HEK293 (cell line): ENCODE measurements around the gene GLTP.

Source experiments
- CTCF ChIA-PET: fragments of 350-600 bp; formaldehyde crosslinking; extraction: SDS; loops from one replicate; lab custom pipeline; 2021; ENCODE audit warnings: antibody characterized with exemption; lab: Yijun Ruan, JAX
- POLR2A ChIA-PET: fragments of 300-600 bp; formaldehyde crosslinking; extraction: SDS; loops from one replicate; lab custom pipeline; 2020; ENCODE audit warnings: antibody characterized with exemption, inconsistent platforms; lab: Yijun Ruan, JAX
- H3K27ac ChIP-seq: fragments of 200-500 bp; sonication (Bioruptor generic); 2 replicates; pipeline ENCODE4 v1.5.1; 2014; ENCODE audit warnings: low read depth, low read length, control low read depth, inconsistent platforms; ENCODE audit errors: extremely low read depth
- H3K36me3 ChIP-seq, 2 experiments: fragments of 200-500 bp in 1 of 2; sonication (Bioruptor generic) in 1 of 2; 1 replicate in 1 of 2; 2 replicates in 1 of 2; pipeline ENCODE4 v1.5.1; 2014 to 2017; ENCODE audit warnings: inconsistent platforms in 2 of 2, low read length in 2 of 2; ENCODE audit not compliant: control insufficient read depth in 2 of 2, insufficient read depth in 1 of 2
- H3K4me1 ChIP-seq: fragments of 200-500 bp; sonication (Bioruptor generic); 2 replicates; pipeline ENCODE4 v1.5.1; 2014; ENCODE audit warnings: mild to moderate bottlenecking, low read length, inconsistent platforms; ENCODE audit not compliant: control insufficient read depth, insufficient read depth
- H3K4me3 ChIP-seq: 2 replicates; pipeline ENCODE4 v1.5.1; 2011; ENCODE audit warnings: low read depth, mild to moderate bottlenecking, control low read depth, low read length, moderate library complexity
- H3K9me3 ChIP-seq: fragments of 200-500 bp; sonication (Bioruptor generic); 2 replicates; pipeline ENCODE4 v1.5.1; 2014; ENCODE audit warnings: low read depth, low read length, inconsistent platforms; ENCODE audit not compliant: control insufficient read depth, insufficient read depth
- BCL11B ChIP-seq: fragments of 450-650 bp; formaldehyde crosslinking; IDR thresholded peaks from 2 replicates; pipeline ENCODE4 v1.5.1; 2016; ENCODE audit warnings: low read depth, missing biosample characterization, missing genetic modification characterization
- GLIS1 ChIP-seq: fragments of 450-650 bp; formaldehyde crosslinking; IDR thresholded peaks from 2 replicates; pipeline ENCODE4 v1.5.1; 2016; ENCODE audit warnings: missing biosample characterization, missing genetic modification characterization
- KLF17 ChIP-seq: fragments of 450-650 bp; formaldehyde crosslinking; IDR thresholded peaks from 2 replicates; pipeline ENCODE4 v1.5.1; 2016; ENCODE audit warnings: missing biosample characterization, missing genetic modification characterization
- YY2 ChIP-seq: fragments of 450-650 bp; formaldehyde crosslinking; IDR thresholded peaks from 2 replicates; pipeline ENCODE4 v1.5.1; 2016; ENCODE audit warnings: missing biosample characterization, missing genetic modification characterization
- ZBTB48 ChIP-seq: fragments of 450-650 bp; formaldehyde crosslinking; IDR thresholded peaks from 2 replicates; pipeline ENCODE4 v1.5.1; 2016; ENCODE audit warnings: missing biosample characterization, missing genetic modification characterization
- ZNF18 ChIP-seq: fragments of 450-650 bp; formaldehyde crosslinking; IDR thresholded peaks from 2 replicates; pipeline ENCODE4 v1.5.1; 2016; ENCODE audit warnings: missing biosample characterization, missing genetic modification characterization
- ZNF23 ChIP-seq: fragments of 450-650 bp; formaldehyde crosslinking; IDR thresholded peaks from 2 replicates; pipeline ENCODE4 v1.5.1; 2016; ENCODE audit warnings: missing biosample characterization, missing genetic modification characterization, borderline replicate concordance
- ZNF248 ChIP-seq: fragments of 450-650 bp; formaldehyde crosslinking; IDR thresholded peaks from 2 replicates; pipeline ENCODE4 v1.5.1; 2017; ENCODE audit warnings: missing biosample characterization, missing genetic modification characterization
- ZNF404 ChIP-seq: fragments of 450-650 bp; formaldehyde crosslinking; IDR thresholded peaks from 2 replicates; pipeline ENCODE4 v1.5.1; 2017; ENCODE audit warnings: missing biosample characterization, missing genetic modification characterization
- ZNF426 ChIP-seq: fragments of 450-650 bp; formaldehyde crosslinking; IDR thresholded peaks from 2 replicates; pipeline ENCODE4 v1.5.1; 2017; ENCODE audit warnings: missing biosample characterization, missing genetic modification characterization, mild to moderate bottlenecking, inconsistent platforms, moderate library complexity
- ZNF558 ChIP-seq: fragments of 450-650 bp; formaldehyde crosslinking; IDR thresholded peaks from 2 replicates; pipeline ENCODE4 v1.5.1; 2016; ENCODE audit warnings: missing biosample characterization, missing genetic modification characterization
- ZNF658 ChIP-seq: fragments of 450-650 bp; formaldehyde crosslinking; IDR thresholded peaks from 2 replicates; pipeline ENCODE4; 2016; ENCODE audit warnings: missing biosample characterization, missing genetic modification characterization
- TF ChIP-seq, protein P1 (sequence below): fragments of 450-650 bp; formaldehyde crosslinking; IDR thresholded peaks from 2 replicates; pipeline ENCODE4 v1.5.1; 2016; ENCODE audit warnings: missing biosample characterization, missing genetic modification characterization
- TF ChIP-seq, protein P2 (sequence below): fragments of 450-650 bp; formaldehyde crosslinking; IDR thresholded peaks from 2 replicates; pipeline ENCODE4 v1.5.1; 2016; ENCODE audit warnings: missing biosample characterization, missing genetic modification characterization

Gene GLTP

DNA sequence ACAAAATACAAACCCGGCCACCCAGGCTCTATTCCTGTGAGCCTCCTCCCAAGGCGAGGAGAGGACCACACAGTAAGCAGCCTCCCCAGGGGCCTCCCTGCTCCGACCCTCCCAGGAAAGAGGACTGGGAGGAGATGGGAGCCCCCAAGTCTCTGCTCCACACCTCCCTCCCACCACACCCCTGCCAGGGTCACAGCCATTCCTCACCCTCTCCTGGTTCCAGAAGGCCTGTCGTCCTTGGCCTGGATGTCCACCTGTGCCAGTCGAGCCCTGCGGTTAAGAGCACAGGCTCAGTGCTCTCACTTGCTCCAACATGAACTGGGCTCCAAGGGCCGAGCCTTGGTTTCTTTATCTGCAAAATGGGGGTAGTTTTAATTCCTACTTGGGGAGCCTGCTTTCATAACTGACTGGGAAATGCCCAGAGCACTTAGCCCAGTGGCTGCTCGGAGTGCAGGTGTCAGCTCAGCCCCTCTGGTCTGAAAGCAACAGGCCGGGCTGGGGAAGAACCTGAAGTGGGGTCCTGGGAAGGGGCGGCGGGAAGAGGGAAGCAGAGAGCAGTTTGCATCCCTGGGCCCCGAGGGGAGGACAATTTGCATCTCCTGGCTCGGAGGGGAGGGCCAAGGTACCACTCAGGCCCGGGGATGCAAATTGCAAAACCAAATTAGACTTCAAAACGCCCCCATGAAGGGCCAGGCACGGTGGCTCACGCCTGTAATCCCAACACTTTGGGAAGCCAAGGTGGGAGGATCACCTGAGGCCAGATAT lies 43.3 kb upstream of the GLTP start (continued):
- TF ChIP-seq KLF17 (tag by site-specific recombination): no peak

DNA sequence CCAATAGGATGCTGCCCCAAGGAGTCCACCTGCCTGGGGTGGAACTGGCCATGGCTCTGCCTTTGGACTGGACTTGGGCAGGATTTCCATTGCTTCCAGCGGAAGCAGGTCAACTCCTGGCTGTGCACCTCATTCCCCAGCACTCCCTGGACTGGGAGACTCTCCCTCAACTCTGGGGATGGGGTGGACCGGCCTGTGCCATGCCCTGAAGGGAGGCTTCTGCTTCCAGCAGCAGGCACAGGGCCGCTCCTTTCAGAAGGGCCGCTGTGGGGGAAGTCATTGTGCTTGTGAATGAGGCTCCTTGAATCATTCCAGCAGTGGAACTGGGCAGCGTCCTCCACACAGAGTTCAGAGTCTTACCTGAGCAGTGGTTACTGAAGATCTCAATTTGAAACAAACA lies 42.7 kb upstream of the GLTP start:
- no peaks in the 10 kb centered on the region for H3K4me1 ChIP-seq
- CTCF ChIA-PET: interaction anchor here (0.5 kb wide), 1 partner anchor 1014 kb away, joined by 4 read pairs; no protein-coding TSS in a partner anchor

GRCh38 chr12:109921982-109922381 lies 41.6 kb upstream of the GLTP start:
- POLR2A ChIA-PET: no interaction called here
- Histone ChIP-seq H3K4me3 (no peak overlapping the region), H3K4me1 (no peaks in the 10 kb centered on the region), H3K27ac (no peak overlapping the region), H3K9me3 (no peaks in the 10 kb centered on the region), H3K36me3 (peaks cover 13 to 26% of the 10 kb centered on the region in 2 experiments)
- TF ChIP-seq, protein P1, sequence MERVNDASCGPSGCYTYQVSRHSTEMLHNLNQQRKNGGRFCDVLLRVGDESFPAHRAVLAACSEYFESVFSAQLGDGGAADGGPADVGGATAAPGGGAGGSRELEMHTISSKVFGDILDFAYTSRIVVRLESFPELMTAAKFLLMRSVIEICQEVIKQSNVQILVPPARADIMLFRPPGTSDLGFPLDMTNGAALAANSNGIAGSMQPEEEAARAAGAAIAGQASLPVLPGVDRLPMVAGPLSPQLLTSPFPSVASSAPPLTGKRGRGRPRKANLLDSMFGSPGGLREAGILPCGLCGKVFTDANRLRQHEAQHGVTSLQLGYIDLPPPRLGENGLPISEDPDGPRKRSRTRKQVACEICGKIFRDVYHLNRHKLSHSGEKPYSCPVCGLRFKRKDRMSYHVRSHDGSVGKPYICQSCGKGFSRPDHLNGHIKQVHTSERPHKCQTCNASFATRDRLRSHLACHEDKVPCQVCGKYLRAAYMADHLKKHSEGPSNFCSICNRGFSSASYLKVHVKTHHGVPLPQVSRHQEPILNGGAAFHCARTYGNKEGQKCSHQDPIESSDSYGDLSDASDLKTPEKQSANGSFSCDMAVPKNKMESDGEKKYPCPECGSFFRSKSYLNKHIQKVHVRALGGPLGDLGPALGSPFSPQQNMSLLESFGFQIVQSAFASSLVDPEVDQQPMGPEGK: no peak
- TF ChIP-seq ZNF658 (no peak), YY2 (no peak), GLIS1 (tag by site-specific recombination) (0 out of 2 replicates have a peak, but pooled peaks have one; percentile 24)
- CTCF ChIA-PET: no interaction called here

More for the DNA sequence above, 42.7 kb upstream of the GLTP start:
- Histone ChIP-seq H3K27ac (no peak overlapping the region), H3K36me3 (peaks cover 3 to 17% of the 10 kb centered on the region in 2 experiments), H3K9me3 (no peaks in the 10 kb centered on the region), H3K4me3 (no peak overlapping the region)
- POLR2A ChIA-PET: no interaction called here
- no peak for TF ChIP-seq ZNF248 (tag by site-specific recombination)
- no peak for TF ChIP-seq BCL11B (tag by site-specific recombination)
- TF ChIP-seq, protein P2, sequence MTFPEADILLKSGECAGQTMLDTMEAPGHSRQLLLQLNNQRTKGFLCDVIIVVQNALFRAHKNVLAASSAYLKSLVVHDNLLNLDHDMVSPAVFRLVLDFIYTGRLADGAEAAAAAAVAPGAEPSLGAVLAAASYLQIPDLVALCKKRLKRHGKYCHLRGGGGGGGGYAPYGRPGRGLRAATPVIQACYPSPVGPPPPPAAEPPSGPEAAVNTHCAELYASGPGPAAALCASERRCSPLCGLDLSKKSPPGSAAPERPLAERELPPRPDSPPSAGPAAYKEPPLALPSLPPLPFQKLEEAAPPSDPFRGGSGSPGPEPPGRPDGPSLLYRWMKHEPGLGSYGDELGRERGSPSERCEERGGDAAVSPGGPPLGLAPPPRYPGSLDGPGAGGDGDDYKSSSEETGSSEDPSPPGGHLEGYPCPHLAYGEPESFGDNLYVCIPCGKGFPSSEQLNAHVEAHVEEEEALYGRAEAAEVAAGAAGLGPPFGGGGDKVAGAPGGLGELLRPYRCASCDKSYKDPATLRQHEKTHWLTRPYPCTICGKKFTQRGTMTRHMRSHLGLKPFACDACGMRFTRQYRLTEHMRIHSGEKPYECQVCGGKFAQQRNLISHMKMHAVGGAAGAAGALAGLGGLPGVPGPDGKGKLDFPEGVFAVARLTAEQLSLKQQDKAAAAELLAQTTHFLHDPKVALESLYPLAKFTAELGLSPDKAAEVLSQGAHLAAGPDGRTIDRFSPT (tag by site-specific recombination): no peak
- TF ChIP-seq ZNF23 (tag by site-specific recombination): no peak
- no peak for TF ChIP-seq ZNF558 (tag by site-specific recombination)
- no peak for TF ChIP-seq ZNF18 (tag by site-specific recombination)
- no peak for TF ChIP-seq ZBTB48
- no peak for TF ChIP-seq ZNF426 (tag by site-specific recombination)
- TF ChIP-seq ZNF404 (tag by site-specific recombination): no peak
